Fibroblast of lung (primary cell): ENCODE measurements around the gene GDF2.

ENCODE experiments used
- CTCF ChIP-seq, 2 donors: IDR thresholded peaks in 1 of 2; conservative IDR thresholded peaks in 1 of 2; 1 replicate in 1 of 2; 2 replicates in 1 of 2; pipeline ENCODE4 v1.5.1; 2011 to 2012; ENCODE audit warnings: low read length in 2 of 2, control low read depth in 1 of 2, inconsistent platforms in 1 of 2, low read depth in 1 of 2, mild to moderate bottlenecking in 1 of 2
- EZH2 ChIP-seq: IDR thresholded peaks from 2 replicates; pipeline ENCODE4 v1.5.1; 2012; ENCODE audit warnings: low read length, control low read depth, mild to moderate bottlenecking; ENCODE audit errors: missing control alignments

- TF ChIP-seq CTCF (conservative IDR thresholded peaks at IDR 0.05 in 1 of 2, IDR thresholded peaks at IDR 0.05 in 1 of 2; ENCODE audit: low read depth in 1 of 2, low read length in 2 of 2) (no peak), EZH2 (no peak)
Observed at GRCh38 chr10:47306387-47307210, 15.7 kb upstream of the GDF2 start.
